CD4-positive, alpha-beta T cell treated with Interleukin-21 for 1 hour (primary cell): ENCODE measurements around the gene INSM1.

Source experiments
- DNase-seq: peaks from one replicate; pipeline ENCODE4 v3.0.0-alpha.2; 2020

Gene INSM1

DNA sequence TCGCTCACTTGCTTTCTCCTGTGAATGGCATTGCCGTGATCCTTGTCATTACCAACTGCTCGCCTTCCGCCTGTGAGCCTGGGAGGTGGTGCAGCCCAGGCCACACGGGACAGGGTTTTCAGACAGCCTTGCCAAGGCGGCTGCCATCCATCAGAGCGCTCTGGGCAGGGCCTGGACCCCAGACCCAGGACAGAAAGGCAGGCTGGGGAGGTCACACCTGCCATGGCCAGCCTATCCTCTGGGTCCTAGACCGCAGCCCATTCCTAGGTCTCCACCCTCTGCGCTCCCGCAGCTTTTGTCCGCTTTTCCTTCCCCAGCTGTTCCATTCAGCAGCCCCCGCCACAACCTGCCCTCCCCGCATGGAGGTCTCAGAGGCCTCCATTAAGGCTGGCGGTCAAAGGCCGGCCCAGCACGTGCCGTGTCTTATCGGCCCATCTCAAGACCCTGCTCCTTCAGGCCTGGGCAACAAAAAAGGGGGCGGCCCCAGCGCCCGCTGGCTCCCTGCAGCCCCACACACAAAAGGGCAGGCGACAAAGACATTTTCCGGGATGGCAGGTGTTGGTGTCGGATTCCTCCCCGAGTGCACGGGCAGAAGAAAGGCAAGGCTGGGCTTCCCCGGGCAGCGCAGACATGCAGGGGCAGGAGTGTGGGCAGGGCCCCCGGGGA lies 28.1 kb downstream of the INSM1 start:
- no peak for DNase-seq

DNA sequence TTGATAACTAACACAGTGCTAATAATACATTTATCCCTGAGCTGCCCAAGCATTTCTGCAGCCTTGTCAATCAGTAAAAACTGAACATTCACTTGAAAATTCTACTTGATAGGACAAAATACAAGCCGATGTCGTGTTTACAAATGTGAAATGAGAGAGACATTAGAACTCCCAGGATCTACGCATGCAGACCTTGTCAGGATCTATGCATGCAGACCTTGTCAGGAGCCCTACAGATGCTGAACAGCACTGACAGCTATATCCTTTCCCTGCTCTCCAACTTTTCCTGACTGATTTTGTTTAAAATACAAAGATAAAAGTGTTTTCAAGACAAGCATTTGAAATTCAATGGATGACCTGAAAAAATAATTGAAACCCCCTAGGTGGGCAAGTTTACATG lies 28.9 kb downstream of the INSM1 start:
- DNase-seq = no peak

DNA sequence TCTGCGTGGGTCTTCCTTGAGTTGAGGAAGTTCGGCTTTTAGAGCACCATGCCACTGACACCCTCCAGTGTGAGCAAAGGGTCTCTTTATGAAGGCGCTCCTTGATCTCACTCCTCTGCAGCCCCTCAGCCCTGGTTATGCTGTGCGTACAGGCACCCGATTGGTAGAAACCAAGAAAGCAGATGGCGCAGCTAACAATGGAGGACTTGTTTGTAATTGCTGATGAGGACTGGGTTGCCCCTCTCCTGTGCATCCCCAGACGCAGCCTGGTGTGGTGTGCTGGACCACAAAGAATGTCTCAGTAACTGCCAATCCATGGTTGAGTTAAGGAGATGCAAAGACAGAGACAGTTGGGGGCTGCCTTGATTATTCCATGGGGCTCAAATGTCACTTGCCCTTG lies 30.2 kb downstream of the INSM1 start:
- DNase-seq = no peak

DNA sequence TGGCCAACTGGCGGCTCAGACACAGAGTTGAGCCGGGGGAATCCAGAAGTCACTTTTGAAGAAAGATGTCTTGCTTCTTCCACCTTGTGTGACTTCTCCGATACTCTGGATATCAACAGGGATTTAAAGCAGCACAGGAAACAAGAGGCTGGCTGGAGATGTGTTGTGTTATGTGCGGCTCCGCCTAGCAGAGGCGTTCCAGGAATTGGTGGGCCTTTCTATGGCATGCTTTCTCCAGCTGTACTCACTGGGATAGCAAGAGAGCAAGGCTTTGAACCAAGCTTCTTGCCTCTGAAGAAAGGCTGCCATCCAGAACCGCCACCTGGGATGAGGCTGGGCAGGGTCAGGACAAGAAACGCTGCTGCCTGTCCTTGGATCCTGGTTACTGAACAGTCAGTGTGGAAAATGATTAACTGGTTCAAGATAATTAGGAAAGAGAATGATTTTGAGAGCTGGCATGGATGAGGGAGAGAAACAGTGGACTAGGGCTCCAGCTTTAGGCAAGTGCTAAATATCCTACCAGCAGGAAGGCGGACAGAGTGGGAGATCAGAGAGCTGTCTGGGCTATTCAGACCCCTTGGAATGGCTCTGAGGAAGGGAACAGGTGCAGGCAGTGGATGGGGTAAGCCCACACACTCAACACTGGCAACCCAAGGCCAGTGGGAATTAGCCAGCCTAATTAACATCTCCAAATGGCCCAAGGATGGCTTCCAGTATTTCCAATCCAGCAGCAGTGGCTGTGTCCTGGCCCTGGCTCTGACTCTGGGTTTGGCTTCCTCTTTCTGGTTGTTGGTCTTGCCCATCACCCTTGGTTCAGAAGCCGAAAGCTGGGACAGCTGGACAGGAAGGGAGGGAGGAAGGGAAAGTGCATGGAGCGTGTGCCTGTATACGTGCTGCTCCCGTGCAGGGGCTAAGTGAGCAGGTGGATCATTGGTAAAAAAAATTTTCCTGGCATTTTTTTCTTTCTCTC lies 31.9 kb downstream of the INSM1 start:
- no peak for DNase-seq

DNA sequence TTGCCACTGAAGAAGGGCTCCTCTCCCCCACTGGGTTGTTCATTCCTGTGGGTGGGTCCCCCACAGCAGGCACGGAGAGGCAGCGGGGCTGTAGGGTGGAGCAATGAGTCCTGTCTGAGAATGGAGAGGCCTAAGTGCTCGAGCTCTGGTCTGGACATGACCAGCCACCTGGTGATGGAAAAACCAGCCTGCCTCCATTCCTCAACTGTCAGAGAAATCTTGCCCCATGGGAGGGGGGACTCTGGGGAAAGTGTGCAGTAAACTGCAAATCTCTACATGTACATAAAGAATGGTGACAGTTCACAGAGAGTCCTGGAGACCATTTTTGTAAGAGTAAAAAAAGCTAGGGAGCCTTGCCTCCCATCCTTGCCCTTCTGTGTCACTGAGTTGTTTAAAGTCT lies 34.1 kb downstream of the INSM1 start:
- no peak for DNase-seq

DNA sequence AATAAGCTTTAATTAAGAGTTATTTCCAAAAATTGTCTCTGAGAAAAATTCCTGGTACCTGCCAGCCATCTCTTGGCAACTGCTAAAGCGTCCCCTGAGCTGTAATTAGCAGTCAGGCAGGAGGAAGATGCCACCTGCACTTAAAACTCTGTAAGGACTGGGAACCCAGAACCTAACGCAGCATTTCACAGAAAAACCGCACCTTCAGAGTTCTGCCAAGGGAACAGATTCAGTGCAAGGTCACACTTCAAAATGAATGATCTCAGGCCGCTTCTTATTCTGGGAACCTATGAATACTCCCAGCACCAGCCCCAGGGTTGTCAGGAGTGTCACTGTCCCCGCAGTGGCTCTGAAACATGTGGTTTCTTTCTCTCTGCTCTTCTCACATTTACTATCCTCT lies 36.7 kb downstream of the INSM1 start:
- no peak for DNase-seq

DNA sequence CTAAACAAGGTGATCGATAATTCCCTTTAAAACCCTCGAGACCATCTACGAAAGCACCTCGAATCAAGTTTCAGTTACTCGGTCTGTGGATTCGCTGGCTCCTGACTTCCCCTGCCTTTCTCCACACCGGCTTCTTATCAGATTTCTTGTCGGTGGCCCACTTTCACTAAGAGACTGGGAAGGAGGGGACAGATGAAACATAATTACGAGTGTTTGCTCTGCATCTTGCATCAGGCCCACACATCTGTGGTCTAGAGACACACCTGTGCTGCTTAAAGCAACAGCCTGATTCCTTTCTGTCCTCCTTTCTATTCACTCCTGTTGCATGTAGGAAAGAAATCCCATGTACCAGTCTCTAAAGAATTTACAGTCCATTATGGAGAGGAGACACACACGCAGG lies 37.7 kb downstream of the INSM1 start:
- no peak for DNase-seq

DNA sequence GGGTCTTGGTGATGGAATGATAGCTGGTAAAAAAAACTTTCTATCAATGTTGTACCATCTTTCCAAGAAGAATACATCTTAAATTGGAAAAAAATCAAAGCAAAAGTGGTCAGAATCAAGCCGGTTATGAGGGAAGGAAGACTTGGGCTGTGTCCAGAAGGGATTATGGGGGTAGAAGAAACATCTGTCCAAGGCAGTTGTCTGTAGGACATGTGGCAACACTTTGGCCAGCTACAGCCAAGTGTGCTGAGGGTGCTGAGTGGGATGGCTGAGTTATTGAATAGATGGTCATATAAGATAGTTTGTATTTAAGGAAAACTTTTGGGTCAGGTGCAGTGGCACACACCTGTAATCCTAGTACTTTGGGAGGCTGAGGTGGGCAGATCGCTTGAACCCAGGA lies 38.4 kb downstream of the INSM1 start:
- DNase-seq = no peak

DNA sequence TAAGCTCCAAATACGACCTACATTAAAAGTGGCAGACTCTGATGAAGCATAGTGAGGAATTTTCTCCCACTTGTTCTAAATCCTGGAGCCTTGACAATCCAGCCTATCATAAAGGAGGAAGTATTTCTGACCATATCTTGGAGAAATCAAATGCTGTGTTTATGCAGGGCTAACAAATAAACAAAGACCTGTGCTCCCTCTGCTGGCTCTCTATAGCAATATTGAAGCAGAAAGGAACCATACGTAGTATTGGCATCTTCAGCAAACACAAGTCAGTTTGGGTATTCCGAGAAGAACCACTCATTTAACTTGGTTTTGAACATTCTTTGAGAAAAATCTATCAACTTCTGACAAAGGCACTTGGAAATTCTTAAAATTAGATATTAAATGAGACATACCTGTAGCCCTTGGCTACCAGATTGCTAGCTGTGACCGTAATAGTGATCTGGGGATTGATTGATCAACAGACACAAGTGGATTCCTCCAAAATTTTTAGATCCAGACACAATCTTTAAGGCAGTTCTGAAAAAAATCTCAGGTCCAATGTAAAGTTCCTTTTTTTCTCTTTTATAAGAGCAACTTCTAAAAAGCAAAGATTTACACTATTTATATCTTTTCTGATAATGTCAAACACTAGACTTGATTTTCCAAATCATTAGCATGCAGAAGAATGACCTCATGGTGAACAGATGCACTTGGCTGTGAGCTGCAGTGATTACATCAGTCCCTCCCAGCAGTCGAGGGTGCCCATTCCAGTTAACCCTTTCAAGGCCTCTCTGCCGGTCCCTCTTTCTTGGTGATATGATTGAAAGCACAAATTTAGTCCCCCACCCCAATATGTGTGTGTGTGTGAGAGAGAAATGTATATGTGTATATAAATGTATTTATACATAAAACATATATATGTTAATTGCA lies 40.2 kb downstream of the INSM1 start:
- no peak for DNase-seq

DNA sequence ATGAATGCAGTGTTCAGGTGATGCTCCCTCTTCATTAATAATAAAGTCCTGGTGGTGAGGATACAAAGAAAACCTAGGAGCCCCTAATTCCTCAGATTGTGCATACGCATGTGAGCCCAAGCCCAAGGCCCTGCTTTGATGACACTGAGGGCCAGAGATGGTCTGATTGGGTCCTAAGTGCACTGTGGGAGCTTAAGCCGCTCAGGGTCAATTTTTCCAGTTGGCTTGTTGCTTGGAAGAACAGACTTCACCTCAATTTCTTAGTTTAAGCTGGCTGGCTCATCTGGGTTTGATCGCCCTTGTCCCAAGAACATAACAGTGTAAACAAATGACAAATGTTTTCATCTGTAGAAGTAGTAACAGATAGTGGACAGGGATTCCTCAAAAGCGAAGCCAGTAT lies 41.4 kb downstream of the INSM1 start:
- DNase-seq = no peak

DNA sequence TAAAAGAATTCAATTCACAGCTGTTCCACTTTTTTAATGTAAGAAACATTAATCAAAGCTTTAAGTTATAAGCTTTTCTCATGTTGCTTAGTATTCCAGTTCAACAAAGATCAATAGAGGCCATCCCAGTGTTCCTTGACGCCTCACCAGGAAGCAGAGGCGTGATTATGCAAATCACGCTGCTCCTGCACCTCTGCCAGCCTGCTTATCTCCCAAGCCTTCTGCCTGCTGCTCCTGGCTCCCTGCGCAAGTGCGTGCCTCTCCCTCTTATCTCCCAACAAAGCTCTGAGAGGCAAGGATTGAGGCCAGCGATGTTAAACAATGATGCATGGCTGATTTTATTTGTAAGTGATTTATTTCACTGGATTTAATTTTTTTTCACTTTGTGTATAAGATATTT lies 42.8 kb downstream of the INSM1 start:
- no peak for DNase-seq

DNA sequence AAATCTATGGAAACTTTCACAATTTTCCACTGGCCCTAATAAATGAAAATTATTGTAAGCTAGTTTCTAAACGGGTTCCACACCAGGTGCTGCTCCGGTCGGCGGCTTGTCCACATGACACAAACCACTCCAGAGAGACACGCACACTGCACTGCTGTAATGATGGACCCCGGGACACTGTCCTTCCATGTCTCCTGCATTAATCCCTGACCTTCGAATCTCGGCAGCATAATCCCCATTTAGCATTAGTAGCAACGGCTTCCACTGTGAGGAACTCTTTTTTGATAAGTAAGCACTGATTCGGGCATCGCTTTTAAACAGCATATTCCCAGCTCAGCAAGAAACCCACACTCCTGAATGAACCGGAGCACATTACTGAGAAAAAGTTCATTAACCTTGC lies 43.5 kb downstream of the INSM1 start:
- no peak for DNase-seq

DNA sequence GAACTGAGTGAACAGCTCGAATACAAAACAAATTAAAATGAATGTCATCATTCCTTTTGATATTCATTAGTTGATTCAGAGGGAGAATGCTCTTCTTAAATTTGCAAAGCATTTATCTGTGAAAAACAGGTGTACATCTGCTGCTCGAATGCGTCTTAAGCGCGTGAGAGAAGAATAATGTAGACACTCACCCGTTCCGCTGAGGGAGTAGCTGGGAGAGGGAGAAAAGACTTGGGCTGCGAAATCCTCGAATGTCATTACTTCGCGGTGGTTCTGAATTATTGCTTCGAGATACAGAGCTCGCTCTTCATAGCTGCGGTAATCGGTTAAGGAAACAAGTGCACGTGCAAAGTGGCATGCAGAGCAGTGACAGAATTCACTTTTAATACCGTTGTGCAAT lies 43.9 kb downstream of the INSM1 start:
- no peak for DNase-seq

DNA sequence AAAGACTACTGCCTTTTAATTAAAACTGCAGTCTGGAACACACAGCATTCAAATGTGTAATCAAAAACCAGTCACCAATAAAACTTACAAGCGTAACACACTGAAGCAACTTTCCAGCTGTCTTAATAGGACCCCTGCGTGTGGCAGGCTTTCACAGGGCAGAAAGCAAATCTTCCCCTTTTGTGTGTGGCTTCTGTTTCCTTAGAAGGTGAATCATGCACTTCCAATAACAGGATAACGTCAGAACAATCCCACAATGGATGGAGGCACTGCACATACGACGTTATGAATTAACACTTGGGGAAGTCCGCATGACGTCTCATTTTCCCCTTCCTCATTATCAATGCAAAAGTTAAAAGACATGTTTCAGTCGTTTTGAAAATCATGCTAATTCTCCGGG lies 44.8 kb downstream of the INSM1 start:
- DNase-seq = no peak

DNA sequence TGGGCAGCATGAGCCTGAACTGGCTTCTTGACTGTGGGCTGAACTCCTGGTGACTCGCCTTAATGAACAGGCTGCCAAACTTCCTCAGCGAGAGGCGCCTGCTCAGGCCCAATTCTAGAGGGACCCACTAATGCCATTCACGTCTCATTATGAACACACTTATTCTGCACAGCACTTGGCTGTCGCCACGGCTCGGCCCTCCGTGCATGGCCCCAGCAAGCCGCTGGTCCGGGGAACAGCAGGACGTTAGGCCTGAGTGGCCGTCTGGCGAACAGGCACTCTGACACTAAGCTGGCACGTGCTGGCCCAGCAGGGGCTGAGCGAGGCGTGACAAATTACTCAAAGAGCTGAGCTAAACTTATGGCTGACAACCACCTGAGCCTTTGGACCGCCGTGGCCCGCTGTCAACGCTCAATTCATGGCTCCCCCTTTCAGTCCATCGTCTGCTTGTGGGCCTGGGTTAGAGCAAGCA lies 45.9 kb downstream of the INSM1 start:
- no peak for DNase-seq

DNA sequence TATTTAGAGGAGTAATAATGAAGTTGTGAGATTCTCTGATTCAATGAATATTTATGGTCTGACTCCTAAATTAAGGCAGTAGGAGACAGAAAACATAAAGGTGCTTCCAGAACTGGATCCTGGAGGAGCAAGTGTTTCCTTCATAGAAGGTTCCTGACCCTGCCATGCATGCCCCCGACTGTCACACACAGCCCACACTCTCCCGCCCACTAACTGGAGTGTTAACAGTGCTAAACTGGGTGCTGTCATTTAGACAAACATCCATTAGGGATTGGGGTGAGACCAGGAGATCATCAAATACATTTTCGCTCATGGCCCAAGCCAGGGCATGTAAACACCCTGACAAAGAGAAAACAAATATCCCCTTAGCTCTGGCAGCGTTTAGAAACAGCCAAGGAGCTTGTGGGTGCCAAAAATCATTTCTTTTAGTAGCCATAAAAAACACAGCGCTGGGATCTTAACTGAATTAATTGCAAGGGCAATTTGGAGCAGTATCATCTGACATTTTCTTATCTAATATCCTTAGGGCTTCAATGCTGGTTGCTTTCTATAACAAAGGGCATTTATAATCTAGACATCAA lies 46.8 kb downstream of the INSM1 start:
- no peak for DNase-seq

DNA sequence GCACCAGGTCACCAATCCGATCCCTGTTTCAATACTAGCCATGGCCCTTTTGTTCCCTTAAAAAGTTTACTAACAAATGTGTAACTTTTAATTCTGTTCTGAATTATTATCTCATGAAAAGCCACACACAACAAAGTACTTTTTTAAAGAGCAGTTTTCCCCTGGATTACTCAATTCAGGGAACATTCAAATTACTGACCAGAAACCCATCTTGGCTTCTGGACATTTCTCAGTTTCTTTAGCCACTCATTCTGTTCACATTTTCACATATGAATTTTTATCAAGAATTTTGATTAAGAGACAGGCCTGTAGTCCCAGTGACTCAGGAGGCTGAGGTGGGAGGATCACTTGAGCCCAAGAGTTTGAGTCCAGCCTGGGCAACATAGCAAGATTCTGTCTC lies 47.4 kb downstream of the INSM1 start:
- no peak for DNase-seq

DNA sequence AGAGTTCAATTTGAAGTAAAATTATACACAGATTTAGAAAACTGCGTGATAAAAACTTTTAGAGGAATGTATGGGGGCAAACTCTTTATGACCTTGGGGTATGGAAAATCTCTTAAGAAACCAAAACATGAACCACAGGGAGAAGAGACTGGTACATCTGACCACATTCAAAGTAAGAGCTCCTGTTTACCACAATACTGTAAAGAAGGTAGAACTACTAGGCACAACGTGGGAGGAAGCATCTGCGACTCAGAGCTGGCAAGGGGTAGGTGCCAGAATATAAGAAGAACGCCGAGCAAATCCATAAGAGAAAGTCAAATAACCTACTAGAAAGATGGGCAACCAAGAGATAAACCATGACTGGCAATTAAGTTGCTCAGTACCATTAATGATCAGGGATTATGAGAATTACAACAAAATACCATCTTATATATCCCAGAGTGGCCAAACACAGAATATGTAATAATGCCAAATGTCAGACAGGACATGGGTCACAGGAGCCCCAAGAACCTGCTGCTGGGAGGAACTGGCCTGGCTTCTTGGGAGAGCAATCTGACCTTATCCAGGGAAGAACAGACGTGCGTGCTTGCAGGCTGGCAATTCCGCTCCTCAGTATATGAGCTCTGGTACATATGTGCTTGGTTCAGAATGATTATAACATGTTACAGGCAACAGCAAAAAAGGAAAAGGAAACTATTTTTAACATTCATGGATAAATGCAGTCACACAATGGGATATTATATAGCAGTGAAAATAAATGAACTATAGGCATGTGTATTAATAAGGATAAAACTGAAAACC lies 50.2 kb downstream of the INSM1 start:
- DNase-seq = no peak
